HepG2 (cell line): Measurements from ENCODE around the gene DHX36. TPM values are rescaled to one million over a fixed set of nuclear protein-coding genes. Genes with fewer than 3 reads are reported as not detected.

Source experiments
- ATAC-seq: fragments of 200-7000 bp; cut with Tn5 transposase; 3 replicates; pipeline ENCODE4 v1.9.1; 2020; ENCODE audit warnings: mild to moderate bottlenecking, moderate library complexity
- BruUV-seq: library from RNA; stranded (reverse); fragments of 400-500 nt; replicated peaks from 2 replicates; lab custom pipeline; 2021; lab: Mats Ljungman, UMichigan
- CTCF ChIA-PET: fragments of 300-600 bp; formaldehyde crosslinking; extraction: SDS; loops from one replicate; lab custom pipeline; 2021; ENCODE audit warnings: low total read pairs, inconsistent platforms, low intra/inter-chr PET ratio; lab: Yijun Ruan, JAX
- POLR2A ChIA-PET: fragments of 350-600 bp; sonication (Branson Sonifier 250); formaldehyde crosslinking; loops from one replicate; lab custom pipeline; 2020; ENCODE audit warnings: antibody characterized with exemption, inconsistent platforms; lab: Yijun Ruan, JAX
- DNase-seq: peaks from one replicate; pipeline ENCODE4 v3.0.0-alpha.2; 2015; ENCODE audit warnings: low spot score
- FAIRE-seq: peaks from 3 replicates; lab custom pipeline; 2011; peaks lifted over from hg19 to GRCh38; lab: Jason Lieb, UNC
- H2AFZ ChIP-seq: one replicate; pipeline ENCODE4 v1.6.1; 2011; ENCODE audit warnings: low read length, inconsistent platforms
- H3K27ac ChIP-seq: fragments of 300-600 bp; 3 replicates; pipeline ENCODE4 v1.8.0; 2011; ENCODE audit warnings: mixed run types, mild to moderate bottlenecking, mixed read lengths, low read length, inconsistent platforms; ENCODE audit not compliant: insufficient read depth; ENCODE audit errors: extremely low read length
- H3K27me3 ChIP-seq, 2 experiments: fragments of 200-600 bp in 1 of 2; 2 replicates in 1 of 2; 3 replicates in 1 of 2; pipeline versions ENCODE4 v1.6.0 to v1.8.0; 2011; ENCODE audit warnings: low read length in 2 of 2, mild to moderate bottlenecking in 2 of 2, moderate library complexity in 2 of 2, inconsistent platforms in 1 of 2; ENCODE audit not compliant: insufficient read depth in 2 of 2, control insufficient read depth in 1 of 2
- H3K36me3 ChIP-seq, 2 experiments: fragments of 200-600 bp in 1 of 2; replicated peaks in 1 of 2; 2 replicates in 1 of 2; 3 replicates in 1 of 2; pipeline versions ENCODE4 v1.5.1 to v1.8.0; 2011; ENCODE audit warnings: low read length in 2 of 2, inconsistent platforms in 1 of 2; ENCODE audit not compliant: insufficient read depth in 2 of 2, control insufficient read depth in 1 of 2
- H3K4me1 ChIP-seq: 2 replicates; pipeline ENCODE4 v1.5.1; 2012; ENCODE audit warnings: low read length, inconsistent platforms; ENCODE audit not compliant: insufficient read depth
- H3K4me2 ChIP-seq: 2 replicates; pipeline ENCODE4 v1.6.0; 2011; ENCODE audit warnings: low read depth, low read length, inconsistent platforms
- H3K4me3 ChIP-seq, 3 experiments: fragments of 200-600 bp in 1 of 3; sonication (generic), shearing (Covaris generic) in 1 of 3; replicated peaks in 1 of 3; 2 replicates each; pipeline ENCODE4 v1.5.1; 2011 to 2016; ENCODE audit warnings: low read length in 3 of 3, inconsistent platforms in 2 of 3, low read depth in 2 of 3, mild to moderate bottlenecking in 2 of 3, control low read depth in 1 of 3, mixed read lengths in 1 of 3; ENCODE audit not compliant: insufficient read depth in 1 of 3
- H3K79me2 ChIP-seq: one replicate; pipeline ENCODE4 v1.6.1; 2011; ENCODE audit warnings: low read length, inconsistent platforms; ENCODE audit not compliant: insufficient read depth
- H3K9ac ChIP-seq: 2 replicates; pipeline ENCODE4 v1.6.0; 2011; ENCODE audit warnings: mild to moderate bottlenecking, low read depth, low read length, inconsistent platforms; ENCODE audit not compliant: insufficient read depth
- H3K9me3 ChIP-seq: 2 replicates; pipeline ENCODE4 v1.5.1; 2012; ENCODE audit warnings: mild to moderate bottlenecking, low read length
- H4K20me1 ChIP-seq: 2 replicates; pipeline ENCODE4 v1.6.0; 2011; ENCODE audit warnings: inconsistent platforms, mild to moderate bottlenecking, low read length, moderate library complexity; ENCODE audit not compliant: insufficient read depth
- BCL6 ChIP-seq: IDR thresholded peaks from 2 replicates; pipeline ENCODE4 v1.6.1; 2016; ENCODE audit warnings: missing genetic modification reagents, missing compliant biosample characterization
- BHLHE40 ChIP-seq: IDR thresholded peaks from 2 replicates; pipeline ENCODE4 v1.6.1; 2011; ENCODE audit warnings: low read length, improper control_type of control experiment
- CEBPB ChIP-seq: IDR thresholded peaks from 2 replicates; pipeline ENCODE4 v1.6.1; 2011; ENCODE audit warnings: low read depth, low read length, improper control_type of control experiment, borderline replicate concordance
- ELF1 ChIP-seq: sonication (generic); formaldehyde crosslinking; IDR thresholded peaks from 2 replicates; pipeline ENCODE4 v1.4.0; 2020; ENCODE audit warnings: missing genetic modification reagents
- HOXA3 ChIP-seq: sonication (generic); formaldehyde crosslinking; IDR thresholded peaks from 2 replicates; pipeline ENCODE4 v1.5.0; 2020; ENCODE audit warnings: missing genetic modification reagents
- MATR3 ChIP-seq: sonication (generic); formaldehyde crosslinking; IDR thresholded peaks from 2 replicates; pipeline ENCODE4 v1.4.0; 2020; ENCODE audit warnings: missing genetic modification reagents
- POLR2A ChIP-seq, 2 experiments: IDR thresholded peaks; 2 replicates each; pipeline ENCODE4 v1.6.1; 2011; ENCODE audit warnings: low read depth in 2 of 2, low read length in 2 of 2, mild to moderate bottlenecking in 1 of 2, moderate library complexity in 1 of 2; ENCODE audit not compliant: insufficient read depth in 1 of 2
- WGBS: methylation state at CpG from one replicate; pipeline ENCODE4 v1.1.6; 2017; ENCODE audit warnings: low lambda C conversion rate; 5-methylcytosine and 5-hydroxymethylcytosine counted together
- in situ Hi-C: cut with HindIII; loops from 2 replicates; pipeline ENCODE4 v1.10.0; 2017; ENCODE audit warnings: low pct_unique_long_range_greater_than_20kb; ENCODE audit not compliant: extremely low pct_ligation_motif_present
- intact Hi-C: fragments of 100-400 bp; cut with micrococcal nuclease; formaldehyde crosslinking; loops from one replicate; pipeline ENCODE4 v1.10.0; 2022; ENCODE audit not compliant: unreplicated experiment
- polyA plus RNA-seq, 8 experiments: library from polyadenylated mRNA; depleted of rRNA in 3 of 8; stranded (reverse) in 7 of 8; unstranded in 1 of 8; fragments of >200 nt; fragmentation: Illumina TruSeq in 4 of 8; extraction: Trizol in 4 of 8; gene quantifications; 2 replicates each; pipeline versions ENCODE4 v1.2.1 to v1.2.3, GENCODE V29; 2011 to 2016; ENCODE audit warnings: low read depth in 4 of 8, missing spikeins in 1 of 8, mixed read lengths in 1 of 8; ENCODE audit not compliant: insufficient read depth in 1 of 8
- total RNA-seq, 5 experiments: library from RNA; depleted of rRNA; stranded (reverse); fragments of >200 nt; fragmentation: Illumina TruSeq; extraction: Trizol; gene quantifications; 2 replicates each; pipeline ENCODE4 v1.2.3, GENCODE V29; 2016; ENCODE audit warnings: low read depth in 1 of 5
- TF ChIP-seq, protein P1 (sequence below): sonication (generic); formaldehyde crosslinking; IDR thresholded peaks from 2 replicates; pipeline ENCODE4 v1.4.0; 2020; ENCODE audit warnings: mild to moderate bottlenecking, missing genetic modification reagents
- TF ChIP-seq, protein P2 (sequence below): sonication (generic); formaldehyde crosslinking; IDR thresholded peaks from 2 replicates; pipeline ENCODE4 v1.5.0; 2020; ENCODE audit warnings: missing genetic modification reagents
- TF ChIP-seq, protein P3 (sequence below): sonication (generic); formaldehyde crosslinking; conservative IDR thresholded peaks from 2 replicates; pipeline ENCODE4 v1.8.1; 2023; ENCODE audit warnings: missing genetic modification reagents
- TF ChIP-seq, protein P4 (sequence below): sonication (generic); formaldehyde crosslinking; IDR thresholded peaks from 2 replicates; pipeline ENCODE4 v1.5.0; 2020; ENCODE audit warnings: mild to moderate bottlenecking, missing genetic modification reagents, borderline replicate concordance
- TF ChIP-seq, protein P5 (sequence below): sonication (generic); formaldehyde crosslinking; IDR thresholded peaks from 2 replicates; pipeline ENCODE4 v1.4.0; 2020; ENCODE audit warnings: missing genetic modification reagents, borderline replicate concordance

DHX36 gene
- total and polyA plus RNA-seq, 2 of the 13 experiments (the other 11 are each of a cell fraction or from before 2014, with no cell fraction given): 30.3 to 44.2 TPM

DNA sequence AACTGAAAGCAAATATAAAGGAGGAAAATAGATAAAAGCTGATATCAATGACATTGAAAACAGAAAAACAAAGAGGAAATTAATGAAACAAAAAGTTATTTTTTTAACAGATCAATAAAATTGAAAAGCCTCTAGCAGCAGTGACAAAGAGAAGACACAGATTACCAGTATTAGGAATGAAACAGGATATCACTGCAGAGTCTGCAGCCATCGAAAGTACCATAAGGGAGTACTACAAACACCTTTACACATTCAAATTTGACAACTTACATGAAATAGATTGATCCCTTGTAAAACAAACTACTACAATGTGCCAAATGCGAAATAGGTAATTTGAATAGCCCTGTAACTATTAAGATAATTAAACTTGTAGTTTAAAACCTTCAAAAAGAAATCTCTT is 24.9 kb upstream of the DHX36 start:
- no peaks in the 10 kb centered on the region for H3K79me2 ChIP-seq
- CTCF ChIA-PET: no interaction called here
- no peaks in the 10 kb centered on the region for H3K36me3 ChIP-seq
- H3K27me3 ChIP-seq: no peaks in the 10 kb centered on the region; a peak in 1 of 5 replicates
- POLR2A ChIA-PET: no interaction called here
- no peak overlapping the region for H3K4me2 ChIP-seq
- intact Hi-C loops: no loop called here
- no peak for ATAC-seq
- no peak for DNase-seq
- no peaks in the 10 kb centered on the region for H4K20me1 ChIP-seq
- H2AFZ ChIP-seq: no peak overlapping the region
- in situ Hi-C loops: loop anchor here (10.0 kb wide), 1 partner anchor 976 kb away; no protein-coding TSS in a partner anchor
- BruUV-seq: no TSS peak
- no peaks in the 10 kb centered on the region for H3K4me1 ChIP-seq
- WGBS: 0% methylated on average over 2 of the region's 2 CpGs
- no peak for FAIRE-seq
- H3K4me3 ChIP-seq: no peak overlapping the region
- H3K9ac ChIP-seq: no peak overlapping the region
- no peak overlapping the region for H3K27ac ChIP-seq
- no peaks in the 10 kb centered on the region for H3K9me3 ChIP-seq
- TF ChIP-seq, protein P1, sequence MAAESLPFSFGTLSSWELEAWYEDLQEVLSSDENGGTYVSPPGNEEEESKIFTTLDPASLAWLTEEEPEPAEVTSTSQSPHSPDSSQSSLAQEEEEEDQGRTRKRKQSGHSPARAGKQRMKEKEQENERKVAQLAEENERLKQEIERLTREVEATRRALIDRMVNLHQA: no peak
- TF ChIP-seq POLR2A (IDR thresholded peaks at IDR 0.05; ENCODE audit: insufficient read depth in 1 of 2, low read depth in 2 of 2, low read length in 2 of 2) (no peak), BCL6 (CRISPR knock-in tag) (no peak), MATR3 (CRISPR knock-in tag) (no peak), CEBPB (no peak), BHLHE40 (no peak), ELF1 (CRISPR knock-in tag) (no peak), HOXA3 (CRISPR knock-in tag) (no peak)
- TF ChIP-seq, protein P2, sequence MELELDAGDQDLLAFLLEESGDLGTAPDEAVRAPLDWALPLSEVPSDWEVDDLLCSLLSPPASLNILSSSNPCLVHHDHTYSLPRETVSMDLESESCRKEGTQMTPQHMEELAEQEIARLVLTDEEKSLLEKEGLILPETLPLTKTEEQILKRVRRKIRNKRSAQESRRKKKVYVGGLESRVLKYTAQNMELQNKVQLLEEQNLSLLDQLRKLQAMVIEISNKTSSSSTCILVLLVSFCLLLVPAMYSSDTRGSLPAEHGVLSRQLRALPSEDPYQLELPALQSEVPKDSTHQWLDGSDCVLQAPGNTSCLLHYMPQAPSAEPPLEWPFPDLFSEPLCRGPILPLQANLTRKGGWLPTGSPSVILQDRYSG (CRISPR knock-in tag): no peak
- TF ChIP-seq, protein P3, sequence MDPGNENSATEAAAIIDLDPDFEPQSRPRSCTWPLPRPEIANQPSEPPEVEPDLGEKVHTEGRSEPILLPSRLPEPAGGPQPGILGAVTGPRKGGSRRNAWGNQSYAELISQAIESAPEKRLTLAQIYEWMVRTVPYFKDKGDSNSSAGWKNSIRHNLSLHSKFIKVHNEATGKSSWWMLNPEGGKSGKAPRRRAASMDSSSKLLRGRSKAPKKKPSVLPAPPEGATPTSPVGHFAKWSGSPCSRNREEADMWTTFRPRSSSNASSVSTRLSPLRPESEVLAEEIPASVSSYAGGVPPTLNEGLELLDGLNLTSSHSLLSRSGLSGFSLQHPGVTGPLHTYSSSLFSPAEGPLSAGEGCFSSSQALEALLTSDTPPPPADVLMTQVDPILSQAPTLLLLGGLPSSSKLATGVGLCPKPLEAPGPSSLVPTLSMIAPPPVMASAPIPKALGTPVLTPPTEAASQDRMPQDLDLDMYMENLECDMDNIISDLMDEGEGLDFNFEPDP (CRISPR knock-in tag): no peak
- TF ChIP-seq, protein P4, sequence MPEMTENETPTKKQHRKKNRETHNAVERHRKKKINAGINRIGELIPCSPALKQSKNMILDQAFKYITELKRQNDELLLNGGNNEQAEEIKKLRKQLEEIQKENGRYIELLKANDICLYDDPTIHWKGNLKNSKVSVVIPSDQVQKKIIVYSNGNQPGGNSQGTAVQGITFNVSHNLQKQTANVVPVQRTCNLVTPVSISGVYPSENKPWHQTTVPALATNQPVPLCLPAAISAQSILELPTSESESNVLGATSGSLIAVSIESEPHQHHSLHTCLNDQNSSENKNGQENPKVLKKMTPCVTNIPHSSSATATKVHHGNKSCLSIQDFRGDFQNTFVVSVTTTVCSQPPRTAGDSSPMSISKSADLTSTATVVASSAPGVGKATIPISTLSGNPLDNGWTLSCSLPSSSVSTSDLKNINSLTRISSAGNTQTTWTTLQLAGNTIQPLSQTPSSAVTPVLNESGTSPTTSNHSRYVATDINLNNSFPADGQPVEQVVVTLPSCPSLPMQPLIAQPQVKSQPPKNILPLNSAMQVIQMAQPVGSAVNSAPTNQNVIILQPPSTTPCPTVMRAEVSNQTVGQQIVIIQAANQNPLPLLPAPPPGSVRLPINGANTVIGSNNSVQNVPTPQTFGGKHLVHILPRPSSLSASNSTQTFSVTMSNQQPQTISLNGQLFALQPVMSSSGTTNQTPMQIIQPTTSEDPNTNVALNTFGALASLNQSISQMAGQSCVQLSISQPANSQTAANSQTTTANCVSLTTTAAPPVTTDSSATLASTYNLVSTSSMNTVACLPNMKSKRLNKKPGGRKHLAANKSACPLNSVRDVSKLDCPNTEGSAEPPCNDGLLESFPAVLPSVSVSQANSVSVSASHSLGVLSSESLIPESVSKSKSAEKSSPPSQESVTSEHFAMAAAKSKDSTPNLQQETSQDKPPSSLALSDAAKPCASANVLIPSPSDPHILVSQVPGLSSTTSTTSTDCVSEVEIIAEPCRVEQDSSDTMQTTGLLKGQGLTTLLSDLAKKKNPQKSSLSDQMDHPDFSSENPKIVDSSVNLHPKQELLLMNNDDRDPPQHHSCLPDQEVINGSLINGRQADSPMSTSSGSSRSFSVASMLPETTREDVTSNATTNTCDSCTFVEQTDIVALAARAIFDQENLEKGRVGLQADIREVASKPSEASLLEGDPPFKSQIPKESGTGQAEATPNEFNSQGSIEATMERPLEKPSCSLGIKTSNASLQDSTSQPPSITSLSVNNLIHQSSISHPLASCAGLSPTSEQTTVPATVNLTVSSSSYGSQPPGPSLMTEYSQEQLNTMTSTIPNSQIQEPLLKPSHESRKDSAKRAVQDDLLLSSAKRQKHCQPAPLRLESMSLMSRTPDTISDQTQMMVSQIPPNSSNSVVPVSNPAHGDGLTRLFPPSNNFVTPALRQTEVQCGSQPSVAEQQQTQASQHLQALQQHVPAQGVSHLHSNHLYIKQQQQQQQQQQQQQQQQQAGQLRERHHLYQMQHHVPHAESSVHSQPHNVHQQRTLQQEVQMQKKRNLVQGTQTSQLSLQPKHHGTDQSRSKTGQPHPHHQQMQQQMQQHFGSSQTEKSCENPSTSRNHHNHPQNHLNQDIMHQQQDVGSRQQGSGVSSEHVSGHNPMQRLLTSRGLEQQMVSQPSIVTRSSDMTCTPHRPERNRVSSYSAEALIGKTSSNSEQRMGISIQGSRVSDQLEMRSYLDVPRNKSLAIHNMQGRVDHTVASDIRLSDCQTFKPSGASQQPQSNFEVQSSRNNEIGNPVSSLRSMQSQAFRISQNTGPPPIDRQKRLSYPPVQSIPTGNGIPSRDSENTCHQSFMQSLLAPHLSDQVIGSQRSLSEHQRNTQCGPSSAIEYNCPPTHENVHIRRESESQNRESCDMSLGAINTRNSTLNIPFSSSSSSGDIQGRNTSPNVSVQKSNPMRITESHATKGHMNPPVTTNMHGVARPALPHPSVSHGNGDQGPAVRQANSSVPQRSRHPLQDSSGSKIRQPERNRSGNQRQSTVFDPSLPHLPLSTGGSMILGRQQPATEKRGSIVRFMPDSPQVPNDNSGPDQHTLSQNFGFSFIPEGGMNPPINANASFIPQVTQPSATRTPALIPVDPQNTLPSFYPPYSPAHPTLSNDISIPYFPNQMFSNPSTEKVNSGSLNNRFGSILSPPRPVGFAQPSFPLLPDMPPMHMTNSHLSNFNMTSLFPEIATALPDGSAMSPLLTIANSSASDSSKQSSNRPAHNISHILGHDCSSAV (CRISPR knock-in tag): no peak
- TF ChIP-seq, protein P5, sequence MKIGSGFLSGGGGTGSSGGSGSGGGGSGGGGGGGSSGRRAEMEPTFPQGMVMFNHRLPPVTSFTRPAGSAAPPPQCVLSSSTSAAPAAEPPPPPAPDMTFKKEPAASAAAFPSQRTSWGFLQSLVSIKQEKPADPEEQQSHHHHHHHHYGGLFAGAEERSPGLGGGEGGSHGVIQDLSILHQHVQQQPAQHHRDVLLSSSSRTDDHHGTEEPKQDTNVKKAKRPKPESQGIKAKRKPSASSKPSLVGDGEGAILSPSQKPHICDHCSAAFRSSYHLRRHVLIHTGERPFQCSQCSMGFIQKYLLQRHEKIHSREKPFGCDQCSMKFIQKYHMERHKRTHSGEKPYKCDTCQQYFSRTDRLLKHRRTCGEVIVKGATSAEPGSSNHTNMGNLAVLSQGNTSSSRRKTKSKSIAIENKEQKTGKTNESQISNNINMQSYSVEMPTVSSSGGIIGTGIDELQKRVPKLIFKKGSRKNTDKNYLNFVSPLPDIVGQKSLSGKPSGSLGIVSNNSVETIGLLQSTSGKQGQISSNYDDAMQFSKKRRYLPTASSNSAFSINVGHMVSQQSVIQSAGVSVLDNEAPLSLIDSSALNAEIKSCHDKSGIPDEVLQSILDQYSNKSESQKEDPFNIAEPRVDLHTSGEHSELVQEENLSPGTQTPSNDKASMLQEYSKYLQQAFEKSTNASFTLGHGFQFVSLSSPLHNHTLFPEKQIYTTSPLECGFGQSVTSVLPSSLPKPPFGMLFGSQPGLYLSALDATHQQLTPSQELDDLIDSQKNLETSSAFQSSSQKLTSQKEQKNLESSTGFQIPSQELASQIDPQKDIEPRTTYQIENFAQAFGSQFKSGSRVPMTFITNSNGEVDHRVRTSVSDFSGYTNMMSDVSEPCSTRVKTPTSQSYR: no peak
